ENCODE data around the gene HPCA. TPM values are rescaled to one million over a fixed set of nuclear protein-coding genes. Genes with fewer than 3 reads are reported as not detected.

Gene HPCA
- total and polyA plus RNA-seq, 2 of the 4 experiments (the other 2 are of a cell fraction) = 0.22 TPM; not detected in 1

DNA sequence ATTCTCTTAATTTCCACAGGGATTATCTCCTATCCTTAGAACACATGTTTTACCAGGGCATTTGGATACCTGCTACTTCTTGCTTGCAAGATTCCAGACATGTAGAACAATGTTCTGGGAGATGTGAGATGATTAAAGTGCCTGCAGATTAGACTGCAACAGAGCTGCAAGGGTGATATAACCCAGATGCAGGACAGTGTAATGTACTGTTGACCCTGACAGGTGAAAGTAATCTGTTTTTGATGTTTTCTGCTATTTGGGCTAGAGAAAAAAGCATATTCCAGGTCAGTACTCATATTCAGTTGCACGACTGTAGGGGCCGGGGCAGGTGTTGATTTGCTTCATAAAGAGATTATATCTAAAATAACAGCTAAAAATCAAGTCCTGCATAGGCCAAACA, 42.0 kb downstream of the HPCA start:
- H3K14ac ChIP-seq (replicated peaks; ENCODE audit: low read depth, low read length) = no peak overlapping the region
- H3K4ac ChIP-seq (ENCODE audit: low read depth, low read length) = no peak overlapping the region
- DNase-seq = no peak
- no peak overlapping the region for H3K27ac ChIP-seq (ENCODE audit: insufficient read depth, low read length)
- POLR2A ChIA-PET (ENCODE audit: unreplicated experiment) = no interaction called here
- no peak overlapping the region for H3K4me2 ChIP-seq (ENCODE audit: low read depth, low read length)
- no peak overlapping the region for H2BK15ac ChIP-seq (ENCODE audit: low read depth, low read length)
- H2AK9ac ChIP-seq (replicated peaks; ENCODE audit: low read depth, low read length, poor library complexity) = no peak overlapping the region
- H2BK120ac ChIP-seq (ENCODE audit: low read depth, low read length) = no peak overlapping the region
- in situ Hi-C loops (cut with MboI; ENCODE audit: low sequenced_read_pairs) = no loop called here
- H3K36me3 ChIP-seq (ENCODE audit: control insufficient read depth, insufficient read depth, low read length) = no peaks in the 10 kb centered on the region
- ATAC-seq (ENCODE audit: low read depth) = no peak
- no peak overlapping the region for H2AK5ac ChIP-seq (ENCODE audit: low read depth, low read length)
- H2BK20ac ChIP-seq (ENCODE audit: low read depth, low read length) = no peak overlapping the region
- WGBS, 2 experiments (ENCODE audit: extremely low coverage in 2 of 2, insufficient read length in 1 of 2) = no CpG with 5 or more reads among the region's 2 CpGs
- H3K4me1 ChIP-seq (ENCODE audit: control insufficient read depth, insufficient read depth, low read length) = no peaks in the 10 kb centered on the region
- H3K27me3 ChIP-seq (ENCODE audit: control insufficient read depth, insufficient read depth, low read length) = peaks cover 2% of the 10 kb centered on the region
- no TSS peak for BruUV-seq (replicated peaks)
- H3K4me3 ChIP-seq (ENCODE audit: insufficient read depth, low read depth, low read length) = no peak overlapping the region
- H2AFZ ChIP-seq (replicated peaks; ENCODE audit: low read length, poor library complexity) = no peak overlapping the region
- H3K23ac ChIP-seq (ENCODE audit: low read depth, low read length) = no peak overlapping the region
- H4K20me1 ChIP-seq (ENCODE audit: insufficient read depth, low read length) = no peaks in the 10 kb centered on the region
- H4K91ac ChIP-seq (ENCODE audit: insufficient read depth, low read depth, low read length) = no peak overlapping the region
- dilution Hi-C loops (cut with HindIII; ENCODE audit: low sequenced_read_pairs, unreplicated experiment) = no loop called here
- CTCF ChIA-PET = interaction anchor here (1.0 kb wide), 1 partner anchor 79 kb away, joined by 3 read pairs; no protein-coding TSS in a partner anchor
- H3K9me3 ChIP-seq (ENCODE audit: control insufficient read depth, insufficient read depth, low read length) = no peaks in the 10 kb centered on the region
- H2BK5ac ChIP-seq (ENCODE audit: low read depth, low read length, poor library complexity, severe bottlenecking) = no peak overlapping the region
- H3K9ac ChIP-seq (ENCODE audit: low read depth, low read length) = no peak overlapping the region
- H3K18ac ChIP-seq (ENCODE audit: low read depth, low read length) = no peak overlapping the region
- H3K9me1 ChIP-seq (ENCODE audit: insufficient read depth, low read length) = no peaks in the 10 kb centered on the region
- H4K5ac ChIP-seq (ENCODE audit: low read depth, low read length) = no peak overlapping the region
- no peak overlapping the region for H4K8ac ChIP-seq (ENCODE audit: low read depth in 2 of 2, low read length in 2 of 2)
- H3K79me1 ChIP-seq (ENCODE audit: low read depth in 1 of 2, low read length in 2 of 2) = no peaks in the 10 kb centered on the region
- no peak overlapping the region for H3K56ac ChIP-seq (ENCODE audit: extremely low read depth, insufficient read depth, low read length)
- TF ChIP-seq NFE2L2 (IDR thresholded peaks at IDR 0.05; ENCODE audit: low read depth, low read length) (no peak), MXI1 (IDR thresholded peaks at IDR 0.05; ENCODE audit: borderline replicate concordance, low read depth, low read length) (no peak)
- intact Hi-C loops (cut with micrococcal nuclease) = no loop called here

Measured in IMR-90 (cell line).